Cerebellar nuclear complex (tissue), 1 donor: ENCODE measurements around the gene CTTNBP2NL.
"Not testable (repeated sequence)": the region's sequence is repeated elsewhere in the genome, so short reads cannot be mapped to it uniquely, and the experiment has no call there.

ENCODE experiments used
- DNase-seq, 2 experiments: peaks; one replicate each; lab custom pipeline; 2025; lab: John Stamatoyannopoulos, UW

The CTTNBP2NL gene

DNA sequence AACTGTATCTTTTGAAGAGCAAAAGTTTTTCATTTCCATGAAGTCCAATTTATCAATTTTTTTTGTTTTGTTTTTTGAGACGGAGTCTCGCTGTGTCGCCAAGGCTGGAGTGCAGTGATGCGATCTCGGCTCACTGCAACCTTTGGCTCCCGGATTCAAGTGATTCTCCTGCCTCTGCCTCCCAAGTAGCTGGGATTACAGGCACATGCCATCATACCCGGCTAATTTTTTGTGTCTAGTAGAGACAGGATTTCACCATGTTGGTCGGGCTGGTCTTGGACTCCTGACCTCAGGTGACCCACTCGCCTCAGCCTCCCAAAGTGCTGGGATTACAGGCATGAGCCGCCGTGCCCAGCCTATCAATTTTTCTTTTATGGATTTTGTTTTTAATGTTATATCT is 27.7 kb downstream of the CTTNBP2NL start:
- not testable (repeated sequence) for DNase-seq

DNA sequence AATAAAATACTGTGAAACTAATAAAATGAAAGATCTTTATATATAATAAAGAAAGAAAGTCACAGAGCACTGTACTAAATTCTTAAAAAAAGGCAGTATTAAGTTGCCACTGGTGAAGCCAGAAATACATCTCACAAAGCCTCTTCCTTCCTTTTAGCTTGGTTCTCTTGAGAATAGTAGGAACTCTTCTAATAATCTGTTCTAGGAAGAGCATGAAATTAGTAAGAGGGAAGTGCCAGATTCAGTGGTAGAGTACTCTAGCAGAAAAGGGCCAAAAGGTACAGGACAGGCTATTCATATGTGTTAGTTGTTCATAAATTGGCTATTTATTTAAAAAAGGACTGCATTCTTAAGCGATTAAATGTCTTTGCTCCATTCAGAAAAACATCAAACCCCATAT is 33.7 kb downstream of the CTTNBP2NL start:
- DNase-seq, result no peak

DNA sequence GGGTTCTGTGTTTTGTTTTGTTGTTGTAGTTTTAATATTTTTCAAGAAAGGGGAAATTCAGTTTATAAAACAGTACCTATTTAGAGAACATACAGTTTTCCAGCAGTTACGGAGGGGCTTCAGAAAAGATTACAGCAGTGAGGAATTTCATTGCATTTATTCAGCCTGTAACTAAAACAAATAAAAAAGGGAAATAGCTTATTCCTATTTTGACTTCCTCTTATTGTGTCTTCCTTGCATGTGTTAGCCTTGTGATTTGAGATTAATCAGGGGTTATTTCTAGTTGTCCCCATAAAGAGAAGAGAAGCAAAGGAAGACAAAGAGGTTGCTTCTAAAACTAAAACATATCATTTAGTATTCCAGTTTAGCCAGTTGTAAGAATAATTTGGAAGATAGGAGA is 35.0 kb downstream of the CTTNBP2NL start:
- DNase-seq, result no peak

DNA sequence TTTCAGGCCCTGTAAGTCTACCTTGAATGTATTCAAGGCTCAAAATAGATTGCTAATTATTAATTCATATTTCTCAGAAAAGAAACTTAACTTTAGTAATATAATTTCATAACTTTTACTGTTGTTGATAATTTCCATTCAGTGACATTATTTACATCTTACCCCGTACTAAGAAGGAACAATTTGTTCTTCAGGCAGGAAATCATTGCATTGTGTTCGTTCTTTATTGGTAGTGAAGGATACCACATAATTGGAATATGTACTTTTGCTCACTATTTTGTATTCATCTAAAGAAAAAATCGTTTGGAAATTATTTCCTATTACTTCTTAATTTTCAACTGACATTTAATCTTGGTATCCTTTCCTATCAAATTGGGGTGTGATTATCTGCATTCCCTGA is 39.4 kb downstream of the CTTNBP2NL start:
- no peak for DNase-seq

DNA sequence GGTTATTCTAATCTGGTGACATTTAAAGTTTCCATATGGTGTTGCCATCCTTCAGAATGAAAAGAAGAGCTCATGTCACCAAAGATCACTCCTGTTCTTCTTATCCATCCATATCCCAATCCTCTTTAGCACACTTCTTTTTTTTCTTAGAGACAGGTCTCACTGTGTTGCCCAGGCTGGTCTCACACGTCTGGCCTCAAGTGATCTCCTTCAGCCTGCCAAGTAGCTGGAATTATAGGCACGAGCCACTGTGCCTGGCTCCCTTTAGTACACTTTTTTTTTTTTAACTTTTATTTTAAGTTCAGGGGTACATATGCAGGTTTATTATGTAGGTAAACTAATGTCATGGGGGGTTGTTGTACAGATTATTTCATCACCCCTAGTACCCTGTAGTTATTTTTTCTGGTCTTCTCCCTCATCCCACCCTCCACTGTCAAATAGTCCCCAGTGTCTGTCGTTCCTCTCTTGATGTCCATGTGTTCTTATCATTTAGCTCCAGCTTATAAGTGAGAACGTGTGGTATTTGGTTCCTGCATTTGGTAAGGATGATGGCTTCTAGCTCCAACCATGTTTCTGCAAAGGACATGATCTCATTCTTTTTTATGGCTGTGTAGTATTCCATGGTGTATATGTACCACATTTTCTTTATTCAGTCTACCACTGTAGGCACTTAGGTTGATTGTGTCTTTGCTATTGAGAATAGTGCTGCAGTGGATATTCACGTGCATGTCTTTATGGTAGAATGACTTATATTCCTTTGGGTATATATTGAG is 40.6 kb downstream of the CTTNBP2NL start:
- no peak for DNase-seq

DNA sequence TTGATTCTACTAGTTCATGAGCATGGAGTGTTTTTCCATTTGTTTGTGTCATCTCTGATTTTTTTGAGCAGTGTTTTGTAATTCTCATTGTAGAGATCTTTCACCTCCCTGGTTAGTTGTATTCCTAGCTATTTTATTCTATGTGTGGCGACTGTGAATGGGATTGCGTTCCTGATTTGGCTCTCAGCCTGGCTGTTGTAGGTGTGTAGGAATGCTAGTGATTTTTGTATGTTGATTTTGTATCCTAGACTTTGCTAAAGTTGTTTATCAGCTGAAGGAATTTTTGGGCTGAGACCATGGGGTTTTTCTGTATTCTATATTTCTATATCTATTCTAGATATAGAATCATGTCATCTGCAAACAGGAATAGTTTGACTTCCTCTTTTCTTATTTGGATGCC is 42.1 kb downstream of the CTTNBP2NL start:
- not testable (repeated sequence) for DNase-seq

DNA sequence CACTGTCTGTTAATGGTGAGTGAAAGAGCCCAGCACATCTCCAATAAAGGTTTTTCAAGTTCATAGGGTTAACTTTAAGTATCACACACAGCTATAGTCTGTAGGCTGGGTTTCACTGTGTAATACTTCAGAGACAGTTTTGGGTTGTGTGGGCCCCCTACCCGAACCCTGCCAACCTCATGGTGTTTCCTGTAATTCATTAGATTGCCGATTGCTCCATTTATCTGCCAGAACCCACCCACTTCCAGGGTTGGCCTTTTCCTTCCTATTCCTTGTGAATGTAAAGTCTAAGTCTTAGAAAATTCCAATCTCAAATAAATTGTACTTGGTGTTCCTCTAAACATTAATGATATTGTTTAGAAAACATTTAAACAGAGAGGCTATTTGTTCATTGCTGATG is 43.6 kb downstream of the CTTNBP2NL start:
- no peak for DNase-seq

DNA sequence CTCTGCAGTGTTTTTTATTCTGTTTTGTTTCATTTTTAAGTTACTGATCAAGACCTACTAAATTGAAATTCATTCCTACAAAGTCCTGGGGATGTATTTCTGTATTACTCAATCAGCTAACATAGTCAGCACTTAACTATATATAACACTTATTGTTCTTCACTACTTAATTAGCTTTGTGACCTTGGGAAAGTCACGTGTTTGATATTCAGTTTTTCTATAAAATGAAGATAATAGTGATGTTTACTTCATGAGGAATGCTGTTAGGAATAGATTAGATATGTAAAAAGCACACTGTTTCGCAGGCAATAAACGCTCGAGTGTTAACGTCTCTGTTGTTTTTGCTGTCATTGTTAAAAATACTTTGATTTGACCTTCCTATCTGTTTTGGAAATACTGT is 44.6 kb downstream of the CTTNBP2NL start:
- DNase-seq, result no peak

DNA sequence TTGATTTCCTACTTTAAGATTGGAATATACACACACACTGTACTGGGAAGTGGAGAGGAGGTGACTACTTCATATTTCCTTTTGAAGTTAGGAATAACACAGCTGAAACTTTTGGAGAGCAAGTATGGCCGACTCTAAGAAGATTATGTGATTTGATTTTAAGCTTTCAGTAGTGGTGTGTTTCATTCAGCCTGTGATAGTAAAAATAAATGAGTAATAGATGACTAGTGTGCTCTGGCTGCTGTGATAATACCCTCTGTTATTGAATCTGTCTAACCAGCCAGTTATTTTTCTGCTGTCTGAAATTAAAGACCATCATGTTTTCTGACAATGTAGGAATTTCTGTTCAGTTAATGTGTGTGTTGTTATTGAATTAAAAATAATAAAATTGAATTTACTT is 48.3 kb downstream of the CTTNBP2NL start:
- DNase-seq, result no peak

DNA sequence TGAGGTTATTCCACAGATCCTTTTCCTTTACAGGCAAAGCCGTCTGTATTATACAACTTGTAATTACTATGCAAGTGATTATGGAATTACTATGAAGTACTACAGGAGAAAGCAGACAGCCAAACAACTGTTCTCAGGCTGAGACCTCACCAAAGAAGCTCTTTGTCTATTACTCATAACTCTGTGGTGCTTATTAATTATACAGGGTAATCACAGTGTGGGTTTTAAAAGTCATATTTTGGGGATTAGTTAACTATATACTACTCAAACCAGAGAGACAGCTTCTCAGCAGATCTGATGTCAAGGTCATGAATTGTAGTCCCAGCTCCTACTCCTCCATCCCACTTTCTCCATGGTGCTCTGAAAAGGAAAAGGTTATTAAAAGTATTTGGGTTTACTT is 49.6 kb downstream of the CTTNBP2NL start:
- DNase-seq, result no peak

DNA sequence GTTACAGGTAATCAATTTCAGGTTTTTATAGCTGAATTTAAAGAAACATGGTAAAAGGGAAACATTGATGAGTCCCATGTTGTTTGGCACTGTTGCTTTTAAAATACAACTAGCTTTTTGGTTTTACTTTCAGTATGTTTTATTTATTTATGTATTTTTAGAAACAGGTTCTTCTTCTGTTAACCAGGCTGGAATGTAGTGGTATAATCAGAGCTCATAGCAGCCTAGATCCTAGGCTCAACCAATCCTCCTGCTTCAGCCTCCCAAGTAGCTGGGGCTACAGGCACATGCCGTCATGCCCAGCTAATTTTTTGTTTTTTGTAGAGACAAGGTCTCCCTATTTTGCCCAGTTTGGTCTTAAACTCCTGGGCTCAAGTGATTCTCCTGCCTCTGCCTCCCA is 50.4 kb downstream of the CTTNBP2NL start:
- no peak for DNase-seq

DNA sequence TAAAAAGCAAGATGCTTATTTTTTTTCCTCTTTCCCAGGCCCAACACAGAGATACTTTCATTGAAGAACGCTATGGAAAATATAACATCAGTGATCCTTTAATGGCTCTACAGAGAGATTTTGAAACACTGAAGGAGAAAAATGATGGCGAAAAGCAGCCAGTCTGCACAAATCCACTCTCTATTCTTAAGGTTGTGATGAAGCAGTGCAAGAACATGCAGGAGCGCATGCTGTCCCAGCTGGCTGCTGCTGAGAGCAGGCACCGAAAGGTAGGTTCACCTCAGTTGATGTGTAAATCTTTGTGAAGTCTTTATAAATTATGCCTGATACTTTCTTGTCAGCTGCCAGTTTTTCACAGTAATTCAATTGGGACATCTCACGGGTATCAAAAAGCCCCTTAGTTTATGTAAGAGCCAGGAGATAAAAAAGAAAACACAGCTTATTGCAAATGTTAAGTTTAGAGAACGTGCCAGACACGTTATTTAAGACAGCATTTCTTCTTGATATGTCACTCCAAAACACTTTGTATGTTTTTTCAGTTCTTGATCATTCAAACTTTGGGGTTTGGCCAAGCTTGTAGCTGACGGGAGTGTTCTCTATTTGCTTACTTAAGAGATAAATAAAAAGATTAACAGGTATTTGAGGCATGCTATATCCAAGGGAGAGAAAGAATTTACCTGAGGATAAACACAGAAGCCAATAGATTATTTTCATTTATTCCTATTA is 53.1 kb downstream of the CTTNBP2NL start:
- DNase-seq, result no peak

DNA sequence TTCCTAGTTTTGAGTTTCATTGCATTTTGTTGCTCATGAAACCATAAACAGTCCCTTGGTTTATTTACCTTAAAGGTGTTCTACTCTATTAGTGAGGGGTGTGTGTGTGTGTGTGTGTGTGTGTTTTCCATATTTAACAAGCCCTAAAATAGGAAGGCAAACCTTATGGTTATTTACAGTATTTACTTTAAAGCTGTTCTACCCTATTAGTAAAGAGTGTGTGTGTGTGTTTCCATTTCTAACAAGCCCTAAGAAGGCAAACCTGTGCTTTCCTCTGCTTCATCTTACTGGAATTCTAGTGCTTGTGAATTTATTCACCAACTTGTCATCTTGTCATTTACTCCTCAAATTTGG is 53.6 kb downstream of the CTTNBP2NL start:
- no peak for DNase-seq

DNA sequence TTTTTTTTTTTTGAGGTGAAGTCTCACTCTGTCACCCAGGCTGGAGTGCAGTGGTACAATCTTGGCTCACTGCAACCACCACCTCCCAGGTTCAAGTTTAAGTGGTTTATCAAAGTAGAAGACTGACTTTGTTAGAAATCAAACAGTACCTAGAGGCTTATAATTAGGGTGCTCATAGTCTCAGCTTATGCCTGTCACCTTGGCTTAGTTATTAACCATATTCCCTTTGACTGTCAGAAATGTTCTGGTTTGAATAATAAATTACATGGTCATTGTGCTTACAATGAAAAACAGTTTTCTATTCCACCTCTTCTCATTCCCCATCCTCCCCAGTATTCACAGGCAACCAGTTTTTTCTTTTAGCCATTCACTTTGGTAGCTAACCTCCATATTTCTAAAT is 54.8 kb downstream of the CTTNBP2NL start:
- no peak for DNase-seq

DNA sequence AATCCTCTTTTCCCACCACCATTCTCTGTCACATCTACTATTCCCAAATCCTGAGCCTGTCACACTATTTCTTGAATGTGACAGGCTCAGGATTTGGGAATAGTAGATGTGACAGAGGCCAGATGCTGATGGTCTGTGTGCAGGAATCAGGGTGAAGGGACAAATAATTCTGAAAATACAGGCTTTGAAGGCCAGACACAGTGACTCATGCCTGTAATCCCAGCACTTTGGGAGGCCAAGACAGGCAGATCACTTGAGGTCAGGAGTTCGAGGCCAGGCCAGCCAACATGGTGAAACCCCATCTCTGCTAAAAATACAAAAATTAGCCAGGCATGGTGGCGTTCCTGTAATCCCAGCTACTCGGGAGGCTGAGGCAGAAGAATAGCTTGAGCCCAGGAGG is 55.3 kb downstream of the CTTNBP2NL start:
- not testable (repeated sequence) for DNase-seq

DNA sequence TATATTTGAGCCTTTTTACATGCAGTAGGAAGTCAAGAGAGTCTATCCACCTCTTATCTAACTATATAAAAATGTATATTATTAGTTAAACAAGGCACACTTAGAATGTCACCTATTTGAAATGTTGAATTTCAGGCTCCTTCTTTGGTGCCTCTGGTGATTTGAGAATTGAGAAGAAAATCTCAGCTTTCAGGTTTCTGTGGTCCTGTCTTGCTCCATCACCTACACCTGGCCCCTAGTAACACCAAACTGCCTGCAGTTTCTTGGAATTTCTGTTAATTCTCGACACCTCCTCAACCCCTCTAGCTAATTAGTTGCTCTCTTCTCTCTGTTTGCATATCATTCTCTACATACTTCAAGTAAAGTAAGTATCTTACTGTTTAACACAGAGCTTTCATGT is 57.9 kb downstream of the CTTNBP2NL start:
- no peak for DNase-seq

DNA sequence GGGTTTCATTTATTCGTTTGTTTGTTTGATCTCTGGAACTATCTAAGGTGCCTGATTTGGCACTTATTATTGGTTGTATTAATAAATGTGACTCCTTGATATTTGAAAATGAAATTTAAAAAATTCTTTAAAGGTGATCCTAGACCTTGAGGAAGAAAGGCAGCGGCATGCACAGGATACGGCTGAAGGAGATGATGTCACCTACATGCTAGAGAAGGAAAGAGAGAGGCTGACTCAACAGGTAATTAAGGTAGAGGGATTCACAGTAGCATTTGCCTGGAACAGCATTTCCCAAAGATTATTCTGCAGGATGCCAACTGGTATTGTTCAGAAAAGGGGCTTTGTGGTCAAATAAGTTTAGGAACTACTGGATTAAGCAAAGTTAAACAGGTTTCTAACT is 58.3 kb downstream of the CTTNBP2NL start:
- no peak for DNase-seq

DNA sequence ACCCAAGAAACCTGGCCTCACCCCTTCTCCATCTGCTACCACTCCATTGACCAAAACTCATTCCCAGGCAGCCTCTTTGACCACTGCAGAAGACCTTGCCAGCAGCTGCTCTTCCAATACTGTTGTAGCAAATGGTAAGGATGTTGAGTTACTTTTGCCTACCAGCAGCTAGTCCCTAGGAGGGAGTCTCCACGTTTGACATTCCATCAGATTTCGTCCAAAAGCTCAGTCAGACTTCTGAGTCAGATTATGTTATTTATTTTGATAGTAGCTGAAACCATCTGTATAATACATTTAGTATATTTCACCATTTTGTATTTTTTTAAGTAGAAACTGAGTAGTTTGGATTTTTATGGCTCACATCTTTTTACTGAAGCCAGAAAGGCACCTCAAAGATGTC is 61.2 kb downstream of the CTTNBP2NL start:
- no peak for DNase-seq

DNA sequence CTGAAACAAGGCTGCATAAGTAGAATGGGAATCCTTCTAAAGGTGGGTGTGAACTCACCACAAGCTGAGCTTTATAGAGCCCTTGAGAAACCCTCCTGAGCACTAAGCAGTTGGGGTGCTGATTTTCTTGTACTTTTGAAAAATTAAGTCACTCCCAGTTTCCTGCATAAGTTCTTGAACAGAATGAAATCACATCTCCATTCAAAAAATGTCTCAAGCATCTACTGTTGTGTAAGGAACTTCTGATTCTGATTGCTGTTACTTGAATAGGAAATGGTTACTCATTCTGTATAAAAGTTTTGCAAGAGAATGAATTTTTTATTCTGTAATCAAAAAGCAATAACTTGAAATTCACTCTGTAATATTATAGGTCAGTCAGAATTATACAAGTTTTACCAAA is 61.9 kb downstream of the CTTNBP2NL start:
- DNase-seq, result no peak

DNA sequence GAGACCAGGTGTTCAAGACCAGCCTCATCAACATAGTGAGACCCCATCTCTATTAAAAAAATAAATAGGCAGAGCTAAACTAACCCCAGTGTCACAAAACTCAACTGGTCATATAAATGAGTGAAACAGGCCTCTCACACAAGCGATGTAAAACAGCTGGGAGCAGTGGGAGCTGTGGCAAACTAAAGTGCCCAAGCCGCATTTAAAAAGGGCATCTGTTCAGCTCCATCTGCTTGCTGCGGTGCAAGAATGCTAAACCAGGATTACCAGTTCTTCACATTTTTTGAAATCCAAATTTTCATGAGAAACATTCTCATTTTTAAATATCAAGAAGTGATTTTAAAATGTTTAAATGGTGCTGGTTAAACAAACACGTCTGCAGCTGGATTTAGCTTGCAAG is 62.7 kb downstream of the CTTNBP2NL start:
- no peak for DNase-seq

DNA sequence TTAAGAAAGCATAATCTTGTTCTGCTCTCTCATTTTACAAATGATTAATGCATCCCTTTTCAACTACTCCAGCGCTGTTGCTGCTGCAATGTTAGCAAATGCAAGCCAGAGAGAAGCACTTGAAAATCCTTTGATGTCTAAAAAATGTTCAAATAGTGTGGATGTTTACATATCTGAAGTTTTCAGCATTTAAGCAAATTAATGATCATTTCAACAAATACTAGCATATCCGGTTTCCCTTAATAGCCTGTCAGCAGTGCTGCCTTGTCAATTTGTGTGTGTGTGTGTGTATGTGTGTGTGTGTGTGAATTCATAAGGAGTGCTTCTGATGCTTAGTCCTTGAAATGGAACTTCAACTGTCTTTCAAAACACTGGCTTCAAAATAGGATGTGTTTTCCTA is 64.6 kb downstream of the CTTNBP2NL start:
- no peak for DNase-seq

DNA sequence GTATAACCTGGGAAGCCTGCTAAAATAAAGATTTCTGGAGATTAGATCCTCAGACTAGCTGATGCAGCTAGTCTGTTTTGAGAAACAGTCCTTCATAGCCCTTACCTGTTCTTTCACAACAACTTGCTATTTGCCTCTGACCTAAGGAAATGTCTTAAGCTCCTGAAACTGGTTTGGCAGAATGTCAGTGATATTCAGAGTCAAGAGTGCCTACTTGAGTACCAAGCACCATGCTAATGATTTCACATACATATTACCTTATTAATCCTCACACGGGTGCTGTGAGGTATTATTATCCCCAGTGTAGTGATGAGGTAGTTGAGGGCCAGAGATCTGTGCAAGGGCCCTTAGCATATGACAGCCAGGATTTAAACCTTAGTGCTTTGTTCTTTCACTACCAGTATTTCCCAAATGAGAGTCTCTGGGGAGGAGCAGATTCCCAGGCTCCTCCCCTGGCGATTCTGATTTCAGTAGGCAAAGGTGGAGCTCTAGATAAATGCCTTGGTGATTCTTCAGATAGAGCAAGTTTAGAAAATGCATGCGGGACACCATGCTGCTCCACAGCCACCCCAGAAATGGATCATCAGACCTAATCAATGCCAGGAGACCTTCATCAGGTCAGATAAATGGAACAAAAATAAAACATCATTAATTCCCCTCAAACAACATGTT is 65.3 kb downstream of the CTTNBP2NL start:
- DNase-seq, result no peak

DNA sequence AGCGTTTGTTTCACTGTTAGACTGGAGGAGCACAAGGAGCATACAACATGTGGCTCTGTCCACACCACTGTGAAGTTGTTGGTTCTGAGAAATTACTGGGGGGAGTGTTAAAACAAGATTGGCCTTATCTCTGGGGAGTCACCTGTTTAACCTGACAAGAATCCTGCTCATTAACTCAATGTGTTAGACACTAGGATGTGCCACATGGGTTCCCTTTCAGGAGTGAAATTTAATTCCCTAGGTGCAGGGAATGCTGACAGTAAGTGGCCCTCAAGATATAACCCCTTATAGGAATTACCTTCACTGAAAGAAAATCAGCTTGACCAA is 66.9 kb downstream of the CTTNBP2NL start:
- no peak for DNase-seq
